GM18858 (cell line): ENCODE data around the gene ADAM8.
"Not testable (repeated sequence)": the region's sequence is repeated elsewhere in the genome, so short reads cannot be mapped to it uniquely, and the experiment has no call there.

Experiments used
- ATAC-seq: cut with Tn5 transposase; IDR thresholded peaks from one replicate; pipeline ENCODE4 v1.9.1; 2021; ENCODE audit not compliant: unreplicated experiment

ADAM8 gene

GRCh38 chr10:133276435-133277201, at the start of gene ADAM8:
ADAM8 (minus strand) TSS chr10:133276868; CDS start chr10:133276817, 51 bp downstream.
- peak; percentile 29 for ATAC-seq

GRCh38 chr10:133326223-133326551, 49.5 kb upstream of the ADAM8 start:
- no peak for ATAC-seq

GRCh38 chr10:133325440-133326222, 49.0 kb upstream of the ADAM8 start:
- no peak for ATAC-seq

- ATAC-seq, result no peak
These were observed 48.2 kb upstream of the ADAM8 start for GRCh38 chr10:133324857-133325260.

- ATAC-seq, result no peak
These were observed 47.6 kb upstream of the ADAM8 start for GRCh38 chr10:133324198-133324792.

- not testable (repeated sequence) for ATAC-seq
These were observed 45.5 kb upstream of the ADAM8 start for GRCh38 chr10:133322064-133322709.

- ATAC-seq, result not testable (repeated sequence)
These were observed 44.3 kb upstream of the ADAM8 start for GRCh38 chr10:133320852-133321422.

- ATAC-seq, result peak; percentile 53
These were observed 41.9 kb upstream of the ADAM8 start for GRCh38 chr10:133318494-133319127.

GRCh38 chr10:133316732-133317131, 40.1 kb upstream of the ADAM8 start:
- ATAC-seq, result no peak

- ATAC-seq, result no peak
These were observed 39.6 kb upstream of the ADAM8 start for GRCh38 chr10:133316266-133316665.

GRCh38 chr10:133315847-133316246, 39.2 kb upstream of the ADAM8 start:
- no peak for ATAC-seq

GRCh38 chr10:133314911-133315310, 38.2 kb upstream of the ADAM8 start:
- no peak for ATAC-seq

- no peak for ATAC-seq
These were observed 36.5 kb upstream of the ADAM8 start for GRCh38 chr10:133313192-133313591.

GRCh38 chr10:133312769-133313145, 36.1 kb upstream of the ADAM8 start:
- no peak for ATAC-seq

GRCh38 chr10:133312016-133312768, 35.5 kb upstream of the ADAM8 start:
- no peak for ATAC-seq

GRCh38 chr10:133311570-133311969, 34.9 kb upstream of the ADAM8 start:
- no peak for ATAC-seq

GRCh38 chr10:133310789-133311188, 34.1 kb upstream of the ADAM8 start:
- no peak for ATAC-seq

GRCh38 chr10:133310399-133310755, 33.7 kb upstream of the ADAM8 start:
- ATAC-seq, result no peak

- no peak for ATAC-seq
These were observed 33.2 kb upstream of the ADAM8 start for GRCh38 chr10:133309720-133310398.
